NCI-H146 (cell line): ENCODE measurements around the gene PHYKPL.

Experiments used
- DNase-seq: peaks from one replicate; lab custom pipeline; 2025; lab: John Stamatoyannopoulos, UW

The PHYKPL gene

GRCh38 chr5:178223196-178223773 lies 9.3 kb downstream of the PHYKPL start:
- DNase-seq, result no peak

GRCh38 chr5:178222292-178222691 lies 10.3 kb downstream of the PHYKPL start:
- no peak for DNase-seq

DNA sequence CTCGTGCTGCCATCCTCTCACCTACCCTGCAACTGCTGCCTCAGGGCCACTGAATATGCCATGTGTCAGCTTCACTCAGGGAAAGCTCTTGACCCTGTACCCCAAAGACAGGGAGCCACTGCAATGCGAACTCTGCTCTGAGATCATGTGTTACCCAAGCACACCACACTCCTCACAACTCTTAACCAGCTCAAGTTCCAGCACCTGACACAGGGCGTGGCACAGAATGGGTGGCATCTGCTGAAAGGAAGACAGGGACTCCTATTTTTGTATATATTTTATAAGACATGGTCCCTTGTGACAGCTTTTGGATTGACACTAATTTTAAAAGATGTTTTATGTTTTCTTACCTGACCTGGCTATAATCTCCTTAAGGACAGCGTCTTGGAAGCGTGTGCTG lies 10.7 kb downstream of the PHYKPL start:
- DNase-seq, result no peak

DNA sequence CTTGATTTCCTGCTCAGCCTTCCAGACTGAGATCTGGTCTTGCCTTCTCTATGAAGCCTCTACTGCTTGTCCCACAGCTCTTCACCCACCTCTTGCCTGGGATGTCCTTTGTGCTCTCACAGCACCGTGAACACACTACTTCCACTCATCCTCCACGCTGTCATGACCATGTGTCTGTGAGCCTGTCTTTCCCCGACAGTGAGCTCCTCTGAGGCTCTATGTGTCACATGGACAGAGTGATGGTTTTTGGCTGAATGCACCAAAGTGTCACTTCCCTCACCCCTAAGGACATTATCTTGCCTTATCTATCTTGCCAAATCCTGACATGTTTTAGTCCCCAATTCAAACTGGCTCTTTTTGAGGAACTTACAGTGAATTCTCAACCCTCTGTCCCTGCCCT lies 11.3 kb downstream of the PHYKPL start:
- no peak for DNase-seq

DNA sequence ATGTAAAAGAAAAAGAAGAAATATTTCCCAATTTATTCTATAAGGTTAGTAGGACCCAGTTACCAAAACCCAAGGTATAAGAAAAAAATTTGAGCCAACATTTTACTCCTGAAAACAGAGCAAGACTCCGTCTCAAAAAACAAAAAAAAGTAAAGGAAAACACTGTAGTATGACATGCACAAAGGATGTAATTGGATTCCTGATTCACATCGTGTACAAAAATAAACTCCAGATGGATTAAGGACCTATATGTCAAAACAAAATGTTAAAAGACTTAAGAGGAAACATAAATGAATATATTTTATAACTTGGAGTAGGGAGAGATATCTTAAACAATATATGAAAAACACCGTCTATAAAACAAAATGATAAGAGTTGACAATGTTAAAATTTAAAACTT lies 13.8 kb downstream of the PHYKPL start:
- DNase-seq, result no peak

- no peak for DNase-seq
Measured at GRCh38 chr5:178218237-178218776, 14.3 kb downstream of the PHYKPL start.

DNA sequence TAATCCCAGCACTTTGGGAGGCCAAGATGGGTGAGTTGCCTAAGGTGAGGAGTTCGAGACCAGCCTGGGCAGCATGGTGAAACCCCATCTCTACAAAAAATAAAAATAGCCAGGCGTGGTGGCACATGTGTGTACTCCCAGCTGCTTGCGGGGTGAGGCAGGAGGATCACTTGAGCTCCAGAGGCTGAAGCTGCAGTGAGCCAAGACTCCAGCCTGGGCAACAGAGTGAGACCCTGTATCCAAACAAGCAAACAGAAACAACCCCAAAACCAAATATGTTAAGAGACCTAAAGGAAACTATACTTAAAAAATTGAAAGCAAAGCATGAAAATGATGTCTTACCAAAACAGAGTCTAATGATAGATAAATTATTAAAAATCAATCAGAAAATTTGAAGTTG lies 15.8 kb downstream of the PHYKPL start:
- no peak for DNase-seq

GRCh38 chr5:178216088-178216534 lies 16.5 kb downstream of the PHYKPL start:
- no peak for DNase-seq

GRCh38 chr5:178215280-178216002 lies 17.2 kb downstream of the PHYKPL start:
- no peak for DNase-seq

DNA sequence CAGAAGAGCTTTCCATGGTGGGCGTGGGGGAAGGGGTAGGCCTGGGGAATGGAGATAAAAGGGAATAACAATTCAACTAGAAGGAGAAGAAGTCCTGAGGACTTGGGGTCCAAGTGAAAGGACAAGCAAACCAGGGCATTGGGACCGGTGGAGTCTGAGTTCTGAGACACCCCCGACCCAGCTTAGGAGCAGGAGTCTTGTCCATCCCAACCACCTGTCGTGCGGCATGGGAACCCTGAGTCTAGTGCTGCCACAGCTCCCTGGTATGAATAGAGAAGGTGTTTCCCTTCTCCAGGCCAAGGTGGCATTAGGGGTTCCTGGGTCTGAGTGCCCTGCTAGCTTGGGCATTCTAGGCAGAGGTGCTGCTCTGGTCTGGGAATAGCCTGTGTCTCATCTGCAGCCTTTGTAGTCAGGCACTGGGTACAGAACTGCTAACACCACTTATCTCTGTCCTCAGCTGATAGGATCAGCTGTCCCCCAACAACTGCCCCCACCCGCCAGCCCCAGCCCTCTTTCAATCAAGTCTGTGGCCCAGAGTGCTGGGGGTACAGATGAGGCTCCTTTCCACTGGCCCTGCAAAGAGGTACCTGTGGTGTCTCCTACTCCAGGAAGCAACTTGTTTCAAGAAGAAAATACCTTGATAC lies 18.3 kb downstream of the PHYKPL start:
- no peak for DNase-seq

DNA sequence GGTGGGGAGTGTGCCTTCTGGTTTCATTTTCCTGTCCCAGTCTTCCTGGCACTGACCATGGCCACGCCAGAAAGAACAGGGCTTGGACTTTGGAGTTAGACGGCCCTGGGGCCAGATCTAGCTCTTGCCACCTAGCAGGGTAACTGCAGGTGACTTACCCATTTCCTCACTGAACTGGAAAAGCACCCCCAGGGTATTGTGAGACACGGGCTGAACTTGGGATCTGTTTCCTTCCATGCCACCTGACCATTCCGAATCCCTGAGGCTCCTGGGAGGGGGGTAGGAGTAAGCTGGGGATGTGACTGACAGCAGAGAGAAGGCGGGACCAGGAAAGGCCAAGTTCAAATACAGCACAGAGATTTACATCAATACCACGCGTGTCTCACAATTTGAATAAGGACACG lies 18.9 kb downstream of the PHYKPL start:
- DNase-seq, result no peak

DNA sequence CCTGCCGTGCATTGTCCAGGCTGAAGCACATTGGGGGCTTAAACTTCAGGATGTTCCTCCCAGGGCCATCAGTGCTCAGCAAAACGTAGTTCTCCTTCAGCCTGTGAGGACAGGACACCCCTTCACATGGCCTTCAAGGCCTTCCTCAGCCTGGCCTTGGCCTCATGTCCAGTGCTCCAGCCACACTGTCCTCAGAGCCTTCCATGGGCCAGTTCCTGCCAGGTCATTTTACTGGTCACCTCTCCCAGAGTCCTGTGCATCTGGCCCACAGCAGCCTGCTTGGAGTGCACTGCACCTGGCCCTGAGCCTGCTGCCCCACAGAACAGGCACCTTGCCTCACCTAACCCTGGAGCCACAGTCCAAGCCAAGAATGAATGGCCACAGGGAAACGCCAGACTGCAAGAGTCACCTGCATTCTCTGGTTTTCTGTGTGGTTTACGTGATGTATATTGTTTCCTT lies 19.6 kb downstream of the PHYKPL start:
- no peak for DNase-seq

- DNase-seq, result no peak
Measured at GRCh38 chr5:178212241-178213002, 20.2 kb downstream of the PHYKPL start.

GRCh38 chr5:178211095-178212048 lies 21.2 kb downstream of the PHYKPL start:
- no peak for DNase-seq

- DNase-seq, result no peak
Measured at GRCh38 chr5:178210686-178211085, 21.9 kb downstream of the PHYKPL start.

DNA sequence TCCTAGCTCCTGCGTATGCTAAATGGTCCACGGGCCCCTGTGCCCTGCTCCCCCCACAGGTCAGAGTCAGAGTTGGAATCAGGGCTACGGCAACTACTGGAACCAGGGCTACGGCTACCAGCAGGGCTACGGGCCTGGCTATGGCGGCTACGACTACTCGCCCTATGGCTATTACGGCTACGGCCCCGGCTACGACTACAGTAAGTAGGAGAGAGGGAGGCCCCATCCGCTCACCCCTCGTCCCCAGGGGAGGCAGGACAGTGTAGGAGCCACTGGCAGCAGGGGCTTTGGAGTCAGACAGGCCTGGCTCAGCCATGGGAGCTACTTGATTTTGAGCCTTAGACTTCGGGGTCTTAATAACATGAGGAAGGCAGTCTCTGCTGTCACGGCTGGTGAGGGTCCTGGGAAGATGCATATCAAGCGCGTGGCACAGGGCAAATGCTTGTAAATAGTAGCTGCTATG lies 22.5 kb downstream of the PHYKPL start:
- DNase-seq, result no peak

- no peak for DNase-seq
Measured at GRCh38 chr5:178209334-178210072, 23.1 kb downstream of the PHYKPL start.

GRCh38 chr5:178208540-178209227 lies 23.9 kb downstream of the PHYKPL start:
- DNase-seq, result no peak

DNA sequence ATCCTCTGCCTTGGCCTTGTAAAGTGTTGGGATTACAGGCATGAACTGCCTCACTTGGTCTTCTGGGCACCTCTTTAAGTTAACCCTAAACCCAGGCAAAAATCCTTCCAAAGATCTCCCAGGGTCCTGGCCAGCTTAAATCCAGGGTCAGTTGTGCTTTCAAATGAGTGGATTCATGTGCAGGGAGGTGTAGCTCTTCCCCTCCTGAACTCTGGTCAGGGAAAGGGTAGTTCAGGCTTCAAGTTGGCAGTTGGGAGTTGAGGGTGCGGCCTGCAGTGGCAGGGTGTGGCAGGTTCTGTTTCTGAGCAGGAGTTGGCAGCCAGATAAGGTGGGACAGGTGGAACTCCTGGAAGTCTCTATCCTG lies 24.7 kb downstream of the PHYKPL start:
- DNase-seq, result no peak
